ENCODE data around the gene MAN2B1.
"Not testable (repeated sequence)": the region's sequence is repeated elsewhere in the genome, so short reads cannot be mapped to it uniquely, and the experiment has no call there.

MAN2B1 gene

GRCh38 chr19:12687496-12688196 is 21.1 kb upstream of the MAN2B1 start, which contains the start of gene GNG14:
GNG14 (plus strand) TSS chr19:12687998; CDS start chr19:12688049, 51 bp downstream.
- DNase-seq: no peak

GRCh38 chr19:12685831-12686230 is 19.3 kb upstream of the MAN2B1 start:
- no peak for DNase-seq

DNA sequence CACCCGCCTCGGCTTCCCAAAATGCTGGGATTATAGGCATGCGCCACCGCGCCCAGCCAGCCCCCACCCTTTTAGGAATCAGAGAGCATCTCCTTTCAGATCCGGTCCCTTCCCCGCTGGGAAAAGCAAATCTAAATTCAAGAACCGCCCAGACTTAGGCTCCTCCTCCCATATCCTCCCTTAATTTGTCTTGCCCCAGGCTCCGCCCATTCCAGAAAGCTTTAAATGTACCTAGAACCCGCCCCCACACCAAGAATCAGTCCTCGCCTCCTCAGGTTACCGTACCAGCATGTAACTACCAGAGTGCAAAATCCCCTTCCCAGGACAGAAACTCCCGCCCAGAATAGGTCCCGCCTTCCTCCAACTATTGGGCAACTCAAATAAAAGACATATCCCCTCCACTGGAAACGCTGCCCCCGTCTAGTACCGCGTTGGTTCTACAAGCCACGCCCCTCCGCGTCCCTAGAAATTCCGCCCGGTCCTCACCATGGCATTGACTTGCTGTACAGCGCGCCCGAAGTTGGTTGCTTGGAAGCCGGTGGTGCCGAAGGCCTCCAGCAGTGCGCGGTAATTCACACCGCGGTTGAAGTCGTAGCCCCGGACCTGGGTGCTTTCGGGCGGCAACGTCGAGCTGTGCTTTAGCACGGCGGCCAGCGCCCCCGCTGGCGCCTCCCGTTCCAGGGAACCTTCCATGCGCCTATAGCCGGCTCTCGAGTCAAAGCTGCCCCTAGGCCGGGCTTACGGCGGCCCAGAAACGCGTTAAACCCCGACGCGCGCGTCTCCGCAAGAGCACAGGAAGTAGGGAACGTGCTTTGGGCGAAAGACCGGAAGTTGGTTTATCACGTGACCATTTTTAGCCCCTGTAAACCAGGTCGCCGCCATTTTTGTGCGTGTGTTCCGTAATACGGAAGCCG is 14.8 kb upstream of the MAN2B1 start, which contains the start of gene DHPS:
Gene DHPS (minus strand): TSS at position 807 of the 914 bp plus-strand sequence. CDS start 114 bp downstream, at position 693.
- DNase-seq: peak; percentile 97

DNA sequence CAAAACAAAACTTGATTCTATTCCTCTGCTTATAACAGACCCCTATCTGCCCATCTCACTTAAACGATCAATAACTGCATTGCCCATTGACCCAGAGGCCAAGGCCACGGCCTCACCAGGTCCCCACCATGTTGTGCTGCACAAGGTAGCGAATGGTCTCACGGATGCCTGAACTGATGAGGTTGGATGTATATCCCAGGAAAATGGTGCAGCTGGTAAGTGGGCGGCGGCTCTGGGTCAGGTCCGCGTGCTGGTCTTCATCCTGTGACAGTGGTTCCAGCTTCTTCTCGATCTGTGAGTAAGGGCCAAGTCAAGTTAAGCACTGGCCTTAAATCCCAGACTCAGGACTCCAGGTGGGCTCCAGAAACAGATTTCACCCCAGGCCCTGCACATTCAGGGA is 13.5 kb upstream of the MAN2B1 start:
- DNase-seq: no peak

DNA sequence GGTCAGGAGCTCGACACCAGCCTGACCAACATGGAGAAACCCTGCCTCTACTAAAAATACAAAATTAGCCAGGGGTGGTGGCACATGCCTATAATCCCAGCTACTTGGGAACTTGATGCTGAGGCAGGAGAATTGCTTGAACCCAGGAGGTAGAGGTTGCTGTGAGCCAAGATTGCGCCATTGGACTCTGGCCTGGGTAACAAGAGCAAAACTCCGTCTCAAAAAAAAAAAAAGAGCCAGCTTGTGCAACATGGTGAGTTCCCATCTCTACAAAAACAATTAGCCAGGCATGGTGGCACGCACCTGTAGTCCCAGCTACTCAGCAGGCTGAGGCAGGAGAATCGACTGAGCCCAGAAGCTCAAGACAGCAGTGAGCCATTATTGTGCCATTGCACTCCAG is 11.5 kb upstream of the MAN2B1 start:
- not testable (repeated sequence) for DNase-seq

GRCh38 chr19:12676928-12677327 is 10.4 kb upstream of the MAN2B1 start:
- DNase-seq: no peak

GRCh38 chr19:12676384-12676792 is 9.8 kb upstream of the MAN2B1 start:
- DNase-seq: no peak

- no peak for DNase-seq
These were observed 9.4 kb upstream of the MAN2B1 start for GRCh38 chr19:12675940-12676339.

- no peak for DNase-seq
These were observed 8.9 kb upstream of the MAN2B1 start for GRCh38 chr19:12675399-12675798.

DNA sequence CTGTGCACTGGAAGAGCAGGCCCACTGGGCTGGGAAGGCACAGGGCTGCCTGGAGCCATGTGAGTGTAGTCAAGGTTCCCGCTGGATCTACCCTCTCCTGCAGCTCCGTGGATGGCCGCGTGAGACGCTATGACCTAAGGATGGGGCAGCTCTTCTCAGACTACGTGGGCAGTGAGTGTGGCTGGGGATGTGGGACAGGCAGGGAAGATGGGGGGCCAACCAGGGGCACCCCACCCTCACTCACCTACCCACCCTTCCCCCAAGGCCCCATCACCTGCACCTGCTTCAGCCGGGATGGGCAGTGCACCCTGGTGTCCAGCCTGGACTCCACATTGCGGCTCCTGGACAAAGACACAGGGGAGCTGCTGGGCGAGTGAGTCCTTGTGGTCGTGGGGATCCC is 6.2 kb upstream of the MAN2B1 start:
- no peak for DNase-seq

- no peak for DNase-seq
These were observed 3.8 kb upstream of the MAN2B1 start for GRCh38 chr19:12670159-12670928.

GRCh38 chr19:12669270-12670158 is 3.0 kb upstream of the MAN2B1 start:
- DNase-seq: peak; percentile 79

GRCh38 chr19:12668932-12669269 is 2.4 kb upstream of the MAN2B1 start:
- no peak for DNase-seq

DNA sequence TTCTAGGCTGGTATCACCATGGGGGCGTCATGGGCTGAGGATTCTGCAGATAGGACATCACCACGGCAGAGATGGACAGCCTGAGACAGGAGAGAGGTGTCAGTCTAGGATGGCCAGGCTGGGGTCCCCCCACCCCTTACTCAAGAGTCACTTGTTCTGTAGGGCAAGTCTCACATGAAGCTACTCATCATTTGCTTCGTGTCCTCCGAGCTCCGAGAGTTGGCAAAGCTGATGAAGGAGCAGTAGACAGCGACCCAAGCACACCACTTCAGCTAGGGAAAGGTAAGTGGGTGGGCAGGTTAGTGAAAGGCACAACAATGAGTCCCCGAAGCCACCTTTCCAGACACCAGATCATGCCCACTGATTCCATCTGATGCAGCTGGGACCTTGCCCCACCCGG is 1.8 kb upstream of the MAN2B1 start:
- DNase-seq: no peak

DNA sequence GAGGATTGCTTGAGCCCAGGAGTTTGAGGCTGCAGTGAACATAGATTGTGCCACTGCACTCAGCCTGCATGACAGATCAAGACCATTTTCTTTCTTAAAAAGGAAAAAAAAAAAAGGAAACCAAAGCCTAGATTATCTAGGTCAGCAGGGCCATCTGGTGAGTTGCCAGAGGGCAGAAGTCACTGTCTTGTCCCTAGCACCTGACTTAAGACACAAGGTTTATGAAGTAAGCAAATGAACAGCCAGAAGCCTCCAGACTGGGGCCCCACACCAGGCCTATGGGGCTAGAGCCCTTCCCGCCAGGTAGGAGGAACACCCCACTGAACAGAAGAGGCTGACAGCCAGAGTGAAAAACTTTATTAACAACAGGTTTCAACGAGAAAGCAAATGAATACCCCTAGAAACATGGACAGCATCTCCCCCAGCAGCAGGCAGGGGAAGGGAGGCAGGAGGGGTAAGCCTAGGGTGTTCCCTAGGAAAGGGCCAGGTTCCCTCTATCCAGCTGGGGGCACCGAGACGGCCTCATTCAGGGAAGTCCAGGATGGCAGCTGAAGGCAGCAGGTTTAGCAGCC is 1.3 kb upstream of the MAN2B1 start:
- DNase-seq: no peak

DNA sequence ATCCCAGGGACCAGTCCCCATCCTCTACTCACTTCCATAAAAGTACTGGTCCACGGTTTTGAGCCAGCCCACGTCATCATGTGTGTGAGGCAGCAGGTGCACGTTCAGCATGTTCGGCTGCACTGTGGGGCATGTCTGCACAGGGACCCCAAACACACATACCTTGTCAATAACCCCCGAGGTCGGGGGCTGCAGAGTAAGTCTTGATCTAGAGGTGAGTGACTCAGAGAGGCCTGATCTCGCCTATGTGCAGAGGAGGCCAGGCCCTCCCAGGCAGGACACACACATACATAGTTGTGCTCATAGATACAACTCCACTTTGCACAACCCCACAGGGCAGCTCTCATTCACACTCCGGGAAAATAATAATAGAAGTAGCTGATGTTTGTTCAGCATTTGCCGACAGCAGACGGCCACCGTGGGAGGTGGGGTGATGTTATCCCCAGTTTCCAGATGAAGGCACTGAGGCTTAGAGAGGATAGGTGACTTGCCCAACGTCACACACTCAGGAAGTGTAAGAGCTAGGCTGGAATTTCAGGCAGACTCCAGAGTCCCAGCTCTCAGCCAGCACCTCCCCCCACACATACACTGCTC is 774 bp downstream of the MAN2B1 start:
- DNase-seq: no peak

DNA sequence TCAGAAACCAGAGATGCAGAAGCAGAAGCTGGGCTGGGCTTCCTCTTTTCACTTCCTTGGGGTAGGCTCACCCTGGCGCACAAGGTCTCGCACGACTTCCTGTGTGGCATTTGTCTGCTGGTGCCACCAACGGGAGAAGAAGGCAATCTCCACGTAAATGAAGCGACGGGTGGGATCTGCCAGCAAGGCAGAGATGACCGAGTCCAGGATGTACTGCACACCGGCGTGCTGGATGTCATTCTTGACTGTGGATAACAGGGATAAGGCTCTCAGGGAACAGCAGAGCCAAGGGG is 1.3 kb downstream of the MAN2B1 start:
- DNase-seq: no peak

DNA sequence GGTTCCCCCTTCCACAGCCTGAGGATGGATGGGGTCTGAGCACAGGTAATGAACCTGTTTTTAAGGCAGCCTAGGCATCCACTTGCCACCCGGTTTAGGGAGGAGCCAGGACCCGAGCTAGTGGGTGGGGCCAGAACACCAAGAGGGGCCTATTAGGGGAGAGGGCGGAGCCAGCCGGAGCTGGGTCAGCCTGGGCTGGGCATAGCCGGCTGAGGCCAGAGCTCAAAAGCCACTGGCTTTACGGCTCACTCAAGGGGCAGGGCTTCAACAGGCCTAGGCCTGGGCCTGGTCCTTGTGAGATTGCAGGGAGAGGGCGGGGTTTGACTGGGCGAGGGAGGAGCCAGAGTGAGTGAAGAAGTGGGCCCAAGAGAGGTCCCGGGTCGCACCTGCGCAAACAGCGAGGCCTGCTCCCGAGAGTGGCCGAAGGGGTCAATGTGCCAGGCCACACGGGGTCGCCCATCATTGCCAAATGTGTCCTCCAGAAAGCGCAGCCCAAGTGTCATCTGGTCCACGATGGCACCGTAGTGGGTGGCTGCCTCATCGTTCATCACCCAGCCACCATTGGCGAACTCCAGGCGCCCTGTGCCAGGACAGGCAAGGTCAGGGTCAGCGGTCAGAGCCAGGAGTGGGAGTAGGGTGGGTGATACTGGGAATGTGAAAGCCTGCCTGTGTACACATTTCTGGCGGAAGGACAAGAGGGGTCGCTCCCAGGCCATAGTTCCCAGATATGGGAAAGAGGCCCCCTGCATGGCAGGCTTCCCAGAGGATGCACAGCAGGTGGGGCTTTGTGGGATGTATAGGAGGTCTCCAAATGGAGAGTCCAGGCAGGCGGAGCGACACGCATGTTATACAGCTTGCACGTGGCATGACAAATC is 1.9 kb downstream of the MAN2B1 start:
- no peak for DNase-seq

- DNase-seq: no peak
These were observed 5.6 kb downstream of the MAN2B1 start for GRCh38 chr19:12660980-12661379.

DNA sequence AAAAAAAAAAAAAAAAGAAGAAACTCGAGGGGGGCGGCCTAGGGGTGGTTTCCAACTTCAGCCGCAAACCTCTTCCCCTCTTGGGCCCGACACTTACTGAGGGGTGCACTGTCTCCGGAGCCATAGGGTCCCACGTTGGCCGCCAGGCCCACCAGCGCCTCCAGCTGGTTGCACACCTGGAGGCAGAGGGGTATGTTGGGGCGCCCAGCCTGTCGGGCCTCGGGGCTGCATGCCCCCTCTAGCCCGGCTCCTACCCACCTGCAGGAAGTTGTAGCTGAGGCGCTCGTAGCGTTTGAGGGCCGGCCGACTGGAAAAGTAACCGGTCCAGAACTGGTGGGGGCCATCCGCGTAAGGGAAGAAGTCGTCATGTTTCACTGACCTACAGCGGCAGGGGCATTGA is 8.6 kb downstream of the MAN2B1 start:
- DNase-seq: no peak
